HepG2 (cell line): Measurements from ENCODE around the gene CPT1A. TPM values are rescaled to one million over a fixed set of nuclear protein-coding genes. Genes with fewer than 3 reads are reported as not detected.

Experiments
- ATAC-seq: fragments of 200-7000 bp; cut with Tn5 transposase; 3 replicates; pipeline ENCODE4 v1.9.1; 2020; ENCODE audit warnings: mild to moderate bottlenecking, moderate library complexity
- BruUV-seq: library from RNA; stranded (reverse); fragments of 400-500 nt; replicated peaks from 2 replicates; lab custom pipeline; 2021; lab: Mats Ljungman, UMichigan
- CTCF ChIA-PET: fragments of 300-600 bp; formaldehyde crosslinking; extraction: SDS; loops from one replicate; lab custom pipeline; 2021; ENCODE audit warnings: low total read pairs, inconsistent platforms, low intra/inter-chr PET ratio; lab: Yijun Ruan, JAX
- POLR2A ChIA-PET: fragments of 350-600 bp; sonication (Branson Sonifier 250); formaldehyde crosslinking; loops from one replicate; lab custom pipeline; 2020; ENCODE audit warnings: antibody characterized with exemption, inconsistent platforms; lab: Yijun Ruan, JAX
- DNase-seq: peaks from one replicate; pipeline ENCODE4 v3.0.0-alpha.2; 2015; ENCODE audit warnings: low spot score
- FAIRE-seq: peaks from 3 replicates; lab custom pipeline; 2011; peaks lifted over from hg19 to GRCh38; lab: Jason Lieb, UNC
- H2AFZ ChIP-seq: one replicate; pipeline ENCODE4 v1.6.1; 2011; ENCODE audit warnings: low read length, inconsistent platforms
- H3K27ac ChIP-seq: fragments of 300-600 bp; 3 replicates; pipeline ENCODE4 v1.8.0; 2011; ENCODE audit warnings: mixed run types, mild to moderate bottlenecking, mixed read lengths, low read length, inconsistent platforms; ENCODE audit not compliant: insufficient read depth; ENCODE audit errors: extremely low read length
- H3K27me3 ChIP-seq, 2 experiments: fragments of 200-600 bp in 1 of 2; 2 replicates in 1 of 2; 3 replicates in 1 of 2; pipeline versions ENCODE4 v1.6.0 to v1.8.0; 2011; ENCODE audit warnings: low read length in 2 of 2, mild to moderate bottlenecking in 2 of 2, moderate library complexity in 2 of 2, inconsistent platforms in 1 of 2; ENCODE audit not compliant: insufficient read depth in 2 of 2, control insufficient read depth in 1 of 2
- H3K36me3 ChIP-seq, 2 experiments: fragments of 200-600 bp in 1 of 2; replicated peaks in 1 of 2; 2 replicates in 1 of 2; 3 replicates in 1 of 2; pipeline versions ENCODE4 v1.5.1 to v1.8.0; 2011; ENCODE audit warnings: low read length in 2 of 2, inconsistent platforms in 1 of 2; ENCODE audit not compliant: insufficient read depth in 2 of 2, control insufficient read depth in 1 of 2
- H3K4me1 ChIP-seq: 2 replicates; pipeline ENCODE4 v1.5.1; 2012; ENCODE audit warnings: low read length, inconsistent platforms; ENCODE audit not compliant: insufficient read depth
- H3K4me2 ChIP-seq: 2 replicates; pipeline ENCODE4 v1.6.0; 2011; ENCODE audit warnings: low read depth, low read length, inconsistent platforms
- H3K4me3 ChIP-seq, 3 experiments: fragments of 200-600 bp in 1 of 3; sonication (generic), shearing (Covaris generic) in 1 of 3; replicated peaks in 1 of 3; 2 replicates each; pipeline ENCODE4 v1.5.1; 2011 to 2016; ENCODE audit warnings: low read length in 3 of 3, inconsistent platforms in 2 of 3, low read depth in 2 of 3, mild to moderate bottlenecking in 2 of 3, control low read depth in 1 of 3, mixed read lengths in 1 of 3; ENCODE audit not compliant: insufficient read depth in 1 of 3
- H3K79me2 ChIP-seq: one replicate; pipeline ENCODE4 v1.6.1; 2011; ENCODE audit warnings: low read length, inconsistent platforms; ENCODE audit not compliant: insufficient read depth
- H3K9ac ChIP-seq: 2 replicates; pipeline ENCODE4 v1.6.0; 2011; ENCODE audit warnings: mild to moderate bottlenecking, low read depth, low read length, inconsistent platforms; ENCODE audit not compliant: insufficient read depth
- H3K9me3 ChIP-seq: 2 replicates; pipeline ENCODE4 v1.5.1; 2012; ENCODE audit warnings: mild to moderate bottlenecking, low read length
- H4K20me1 ChIP-seq: 2 replicates; pipeline ENCODE4 v1.6.0; 2011; ENCODE audit warnings: inconsistent platforms, mild to moderate bottlenecking, low read length, moderate library complexity; ENCODE audit not compliant: insufficient read depth
- DNMT1 ChIP-seq: sonication (generic); formaldehyde crosslinking; IDR thresholded peaks from 2 replicates; pipeline ENCODE4 v1.5.1; 2020; ENCODE audit warnings: mild to moderate bottlenecking, missing genetic modification reagents
- ELF4 ChIP-seq: sonication (generic); formaldehyde crosslinking; IDR thresholded peaks from 2 replicates; pipeline ENCODE4 v1.5.0; 2020; ENCODE audit warnings: missing genetic modification reagents, mild to moderate bottlenecking, moderate library complexity, borderline replicate concordance
- FOXM1 ChIP-seq: sonication (generic); formaldehyde crosslinking; IDR thresholded peaks from 2 replicates; pipeline ENCODE4 v1.5.0; 2020; ENCODE audit warnings: missing genetic modification reagents
- HCFC1 ChIP-seq: fragments of 150-350 bp; IDR thresholded peaks from 2 replicates; pipeline ENCODE4 v1.6.1; 2014; ENCODE audit warnings: low read depth, low read length
- HMG20B ChIP-seq: conservative IDR thresholded peaks from 2 replicates; pipeline ENCODE4 v1.6.1; 2016; ENCODE audit warnings: missing genetic modification reagents, missing compliant biosample characterization
- HNF1B ChIP-seq: sonication (generic); formaldehyde crosslinking; IDR thresholded peaks from 2 replicates; pipeline ENCODE4 v1.5.1; 2020; ENCODE audit warnings: mild to moderate bottlenecking, moderate library complexity, missing genetic modification reagents
- HOXA9 ChIP-seq: sonication (generic); formaldehyde crosslinking; IDR thresholded peaks from 2 replicates; pipeline ENCODE4 v1.8.1; 2022; ENCODE audit warnings: missing genetic modification reagents, mild to moderate bottlenecking, moderate library complexity, borderline replicate concordance
- IKZF1 ChIP-seq: fragments of 450-650 bp; IDR thresholded peaks from 2 replicates; pipeline ENCODE4 v1.7.1; 2016
- JUNB ChIP-seq: sonication (generic); formaldehyde crosslinking; IDR thresholded peaks from 2 replicates; pipeline ENCODE4 v1.8.0; 2022; ENCODE audit warnings: missing genetic modification reagents, mild to moderate bottlenecking, borderline replicate concordance
- RAD51 ChIP-seq: fragments of 450-650 bp; IDR thresholded peaks from 2 replicates; pipeline ENCODE4 v1.6.1; 2016; ENCODE audit warnings: borderline replicate concordance
- XBP1 ChIP-seq: sonication (generic); formaldehyde crosslinking; IDR thresholded peaks from 2 replicates; pipeline ENCODE4 v1.5.0; 2020; ENCODE audit warnings: missing genetic modification reagents
- ZNF101 ChIP-seq: sonication (generic); formaldehyde crosslinking; IDR thresholded peaks from 2 replicates; pipeline ENCODE4 v1.4.0; 2020; ENCODE audit warnings: mild to moderate bottlenecking, low read depth, missing genetic modification reagents, borderline replicate concordance
- ZNF224 ChIP-seq: sonication (generic); formaldehyde crosslinking; IDR thresholded peaks from 2 replicates; pipeline ENCODE4 v1.5.0; 2020; ENCODE audit warnings: mild to moderate bottlenecking, missing genetic modification reagents
- ZNF569 ChIP-seq: sonication (generic); formaldehyde crosslinking; IDR thresholded peaks from 2 replicates; pipeline ENCODE4 v1.5.0; 2020; ENCODE audit warnings: mild to moderate bottlenecking, missing genetic modification reagents, moderate library complexity, borderline replicate concordance
- ZNF597 ChIP-seq: sonication (generic); formaldehyde crosslinking; IDR thresholded peaks from 2 replicates; pipeline ENCODE4 v1.5.0; 2020; ENCODE audit warnings: missing genetic modification reagents
- ZNF770 ChIP-seq: sonication (generic); formaldehyde crosslinking; IDR thresholded peaks from 2 replicates; pipeline ENCODE4 v1.5.0; 2020; ENCODE audit warnings: mild to moderate bottlenecking, missing genetic modification reagents
- WGBS: methylation state at CpG from one replicate; pipeline ENCODE4 v1.1.6; 2017; ENCODE audit warnings: low lambda C conversion rate; 5-methylcytosine and 5-hydroxymethylcytosine counted together
- in situ Hi-C: cut with HindIII; loops from 2 replicates; pipeline ENCODE4 v1.10.0; 2017; ENCODE audit warnings: low pct_unique_long_range_greater_than_20kb; ENCODE audit not compliant: extremely low pct_ligation_motif_present
- intact Hi-C: fragments of 100-400 bp; cut with micrococcal nuclease; formaldehyde crosslinking; loops from one replicate; pipeline ENCODE4 v1.10.0; 2022; ENCODE audit not compliant: unreplicated experiment
- polyA plus RNA-seq, 8 experiments: library from polyadenylated mRNA; depleted of rRNA in 3 of 8; stranded (reverse) in 7 of 8; unstranded in 1 of 8; fragments of >200 nt; fragmentation: Illumina TruSeq in 4 of 8; extraction: Trizol in 4 of 8; gene quantifications; 2 replicates each; pipeline versions ENCODE4 v1.2.1 to v1.2.3, GENCODE V29; 2011 to 2016; ENCODE audit warnings: low read depth in 4 of 8, missing spikeins in 1 of 8, mixed read lengths in 1 of 8; ENCODE audit not compliant: insufficient read depth in 1 of 8
- total RNA-seq, 5 experiments: library from RNA; depleted of rRNA; stranded (reverse); fragments of >200 nt; fragmentation: Illumina TruSeq; extraction: Trizol; gene quantifications; 2 replicates each; pipeline ENCODE4 v1.2.3, GENCODE V29; 2016; ENCODE audit warnings: low read depth in 1 of 5
- TF ChIP-seq, protein P1 (sequence below): IDR thresholded peaks from 2 replicates; pipeline ENCODE4 v1.6.1; 2016; ENCODE audit warnings: low read depth, control low read depth
- TF ChIP-seq, protein P2 (sequence below), 2 experiments: fragments of 450-650 bp in 1 of 2; sonication (generic) in 1 of 2; formaldehyde crosslinking; IDR thresholded peaks; 2 replicates each; pipeline versions ENCODE4 v1.5.0 to v1.8.0; 2020 to 2022; ENCODE audit warnings: mild to moderate bottlenecking in 1 of 2, missing genetic modification reagents in 1 of 2

Gene CPT1A
- total and polyA plus RNA-seq, 2 of the 13 experiments (the other 11 are each of a cell fraction or from before 2014, with no cell fraction given) = 7.0 to 7.1 TPM

- ChIA-PET CTCF (no interaction called here), POLR2A (no interaction called here)
- FAIRE-seq (no peak), ATAC-seq (no peak), DNase-seq (no peak)
- no peaks in the 10 kb centered on the region; a peak in 1 of 5 replicates for H3K36me3 ChIP-seq
- TF ChIP-seq DNMT1 (no peak), HOXA9 (no peak), ZNF224 (CRISPR knock-in tag) (no peak), JUNB (no peak), HMG20B (CRISPR knock-in tag) (no peak), ZNF569 (CRISPR knock-in tag) (no peak), IKZF1 (no peak), ZNF597 (CRISPR knock-in tag) (no peak), ZNF101 (CRISPR knock-in tag) (no peak), HCFC1 (no peak), ZNF770 (CRISPR knock-in tag) (no peak), RAD51 (no peak), XBP1 (CRISPR knock-in tag) (no peak), HNF1B (CRISPR knock-in tag) (no peak), ELF4 (CRISPR knock-in tag) (no peak), FOXM1 (CRISPR knock-in tag) (no peak)
- TF ChIP-seq, protein P1, sequence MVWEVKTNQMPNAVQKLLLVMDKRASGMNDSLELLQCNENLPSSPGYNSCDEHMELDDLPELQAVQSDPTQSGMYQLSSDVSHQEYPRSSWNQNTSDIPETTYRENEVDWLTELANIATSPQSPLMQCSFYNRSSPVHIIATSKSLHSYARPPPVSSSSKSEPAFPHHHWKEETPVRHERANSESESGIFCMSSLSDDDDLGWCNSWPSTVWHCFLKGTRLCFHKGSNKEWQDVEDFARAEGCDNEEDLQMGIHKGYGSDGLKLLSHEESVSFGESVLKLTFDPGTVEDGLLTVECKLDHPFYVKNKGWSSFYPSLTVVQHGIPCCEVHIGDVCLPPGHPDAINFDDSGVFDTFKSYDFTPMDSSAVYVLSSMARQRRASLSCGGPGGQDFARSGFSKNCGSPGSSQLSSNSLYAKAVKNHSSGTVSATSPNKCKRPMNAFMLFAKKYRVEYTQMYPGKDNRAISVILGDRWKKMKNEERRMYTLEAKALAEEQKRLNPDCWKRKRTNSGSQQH = no peak
- TF ChIP-seq, protein P2, sequence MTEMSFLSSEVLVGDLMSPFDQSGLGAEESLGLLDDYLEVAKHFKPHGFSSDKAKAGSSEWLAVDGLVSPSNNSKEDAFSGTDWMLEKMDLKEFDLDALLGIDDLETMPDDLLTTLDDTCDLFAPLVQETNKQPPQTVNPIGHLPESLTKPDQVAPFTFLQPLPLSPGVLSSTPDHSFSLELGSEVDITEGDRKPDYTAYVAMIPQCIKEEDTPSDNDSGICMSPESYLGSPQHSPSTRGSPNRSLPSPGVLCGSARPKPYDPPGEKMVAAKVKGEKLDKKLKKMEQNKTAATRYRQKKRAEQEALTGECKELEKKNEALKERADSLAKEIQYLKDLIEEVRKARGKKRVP (CRISPR knock-in tag; IDR thresholded peaks at IDR 0.05) = no peak
- H2AFZ ChIP-seq = no peak overlapping the region
- intact Hi-C loops = no loop called here
- H3K4me1 ChIP-seq = peaks cover 20% of the 10 kb centered on the region
- H3K9me3 ChIP-seq = no peaks in the 10 kb centered on the region
- H3K27ac ChIP-seq = no peak overlapping the region
- no peaks in the 10 kb centered on the region for H3K27me3 ChIP-seq
- H3K9ac ChIP-seq = no peak overlapping the region
- no peak overlapping the region for H3K4me2 ChIP-seq
- WGBS = 100% methylated on average over 2 of the region's 2 CpGs
- in situ Hi-C loops = loop anchor here (25.0 kb wide), 1 partner anchor 244 kb away; no protein-coding TSS in a partner anchor
- no peaks in the 10 kb centered on the region for H3K79me2 ChIP-seq
- BruUV-seq = no TSS peak
- H4K20me1 ChIP-seq = no peaks in the 10 kb centered on the region
- no peak overlapping the region for H3K4me3 ChIP-seq
These were observed 39.6 kb upstream of the CPT1A start for GRCh38 chr11:68881320-68881719.
